ENCODE measurements around the gene SUPT3H. TPM values are rescaled to one million over a fixed set of nuclear protein-coding genes. Genes with fewer than 3 reads are reported as not detected.

SUPT3H gene
- total RNA-seq, 1 donor from 2014 or later: 6.7 TPM

- no peak for ATAC-seq
- Histone ChIP-seq H3K9me3 (no peaks in the 10 kb centered on the region), H3K4me1 (no peaks in the 10 kb centered on the region), H3K4me3 (no peak overlapping the region), H3K27me3 (ENCODE audit: low read depth) (no peaks in the 10 kb centered on the region), H3K36me3 (no peaks in the 10 kb centered on the region), H3K27ac (no peak overlapping the region)
- TF ChIP-seq CTCF (IDR thresholded peaks at IDR 0.05): no peak
- DNase-seq: no peak
- intact Hi-C loops (cut with DNase I): no loop called here
Measured at GRCh38 chr6:44931385-44931784, 446.3 kb downstream of the SUPT3H start.

GRCh38 chr6:44926556-44926955, 451.2 kb downstream of the SUPT3H start:
- no peak for ATAC-seq
- intact Hi-C loops (cut with DNase I): no loop called here
- Histone ChIP-seq H3K27ac (no peak overlapping the region), H3K4me1 (peaks cover 8% of the 10 kb centered on the region), H3K4me3 (no peak overlapping the region), H3K27me3 (ENCODE audit: low read depth) (no peaks in the 10 kb centered on the region), H3K9me3 (no peaks in the 10 kb centered on the region), H3K36me3 (no peaks in the 10 kb centered on the region)
- TF ChIP-seq CTCF (IDR thresholded peaks at IDR 0.05): no peak
- no peak for DNase-seq

GRCh38 chr6:44925100-44925739, 452.5 kb downstream of the SUPT3H start:
- TF ChIP-seq CTCF (IDR thresholded peaks at IDR 0.05): no peak
- Histone ChIP-seq H3K36me3 (no peaks in the 10 kb centered on the region), H3K4me3 (no peak overlapping the region), H3K27me3 (ENCODE audit: low read depth) (no peaks in the 10 kb centered on the region), H3K27ac (no peak overlapping the region), H3K4me1 (peaks cover 8% of the 10 kb centered on the region), H3K9me3 (no peaks in the 10 kb centered on the region)
- intact Hi-C loops (cut with DNase I): no loop called here
- ATAC-seq (peak; percentile 73 to 85), DNase-seq (no peak)

GRCh38 chr6:44923444-44923843, 454.3 kb downstream of the SUPT3H start:
- no peak for ATAC-seq
- H3K4me1 ChIP-seq: peaks cover 8% of the 10 kb centered on the region
- intact Hi-C loops (cut with DNase I): no loop called here

GRCh38 chr6:44921798-44922197, 455.9 kb downstream of the SUPT3H start:
- Histone ChIP-seq H3K9me3 (no peaks in the 10 kb centered on the region), H3K4me3 (no peak overlapping the region), H3K27me3 (ENCODE audit: low read depth) (no peaks in the 10 kb centered on the region), H3K27ac (no peak overlapping the region), H3K4me1 (peaks cover 8% of the 10 kb centered on the region), H3K36me3 (no peaks in the 10 kb centered on the region)
- no peak for DNase-seq
- ATAC-seq: peak; percentile 83 to 86
- intact Hi-C loops (cut with DNase I): no loop called here
- no peak for TF ChIP-seq CTCF (IDR thresholded peaks at IDR 0.05)

More at GRCh38 chr6:44923444-44923843, 454.3 kb downstream of the SUPT3H start:
- Histone ChIP-seq H3K36me3 (no peaks in the 10 kb centered on the region), H3K9me3 (no peaks in the 10 kb centered on the region), H3K27ac (no peak overlapping the region), H3K4me3 (no peak overlapping the region), H3K27me3 (ENCODE audit: low read depth) (no peaks in the 10 kb centered on the region)
- no peak for TF ChIP-seq CTCF (IDR thresholded peaks at IDR 0.05)
- no peak for DNase-seq
